Gastrocnemius medialis (tissue), 4 donors: ENCODE data around the gene PHACTR1.

Experiments
- POLR2A ChIP-seq, 2 donors: fragments of 450-650 bp; IDR thresholded peaks; one replicate each; pipeline ENCODE4 v1.6.1; 2017; ENCODE audit warnings: antibody characterized with exemption in 2 of 2, mild to moderate bottlenecking in 2 of 2, moderate library complexity in 2 of 2
- TF ChIP-seq, protein P1 (sequence below), 5 experiments: fragments of 450-650 bp in 3 of 5; fragments of 200-600 bp in 2 of 5; sonication (generic) in 2 of 5; IDR thresholded peaks in 4 of 5; conservative IDR thresholded peaks in 1 of 5; 1 replicate in 4 of 5; 2 replicates in 1 of 5; pipeline ENCODE4 v1.5.1; 2016 to 2019; ENCODE audit warnings: antibody characterized with exemption in 5 of 5, mild to moderate bottlenecking in 3 of 5, moderate library complexity in 3 of 5

GRCh38 chr6:13159300-13159699, 442.7 kb downstream of the PHACTR1 start:
- TF ChIP-seq, protein P1, sequence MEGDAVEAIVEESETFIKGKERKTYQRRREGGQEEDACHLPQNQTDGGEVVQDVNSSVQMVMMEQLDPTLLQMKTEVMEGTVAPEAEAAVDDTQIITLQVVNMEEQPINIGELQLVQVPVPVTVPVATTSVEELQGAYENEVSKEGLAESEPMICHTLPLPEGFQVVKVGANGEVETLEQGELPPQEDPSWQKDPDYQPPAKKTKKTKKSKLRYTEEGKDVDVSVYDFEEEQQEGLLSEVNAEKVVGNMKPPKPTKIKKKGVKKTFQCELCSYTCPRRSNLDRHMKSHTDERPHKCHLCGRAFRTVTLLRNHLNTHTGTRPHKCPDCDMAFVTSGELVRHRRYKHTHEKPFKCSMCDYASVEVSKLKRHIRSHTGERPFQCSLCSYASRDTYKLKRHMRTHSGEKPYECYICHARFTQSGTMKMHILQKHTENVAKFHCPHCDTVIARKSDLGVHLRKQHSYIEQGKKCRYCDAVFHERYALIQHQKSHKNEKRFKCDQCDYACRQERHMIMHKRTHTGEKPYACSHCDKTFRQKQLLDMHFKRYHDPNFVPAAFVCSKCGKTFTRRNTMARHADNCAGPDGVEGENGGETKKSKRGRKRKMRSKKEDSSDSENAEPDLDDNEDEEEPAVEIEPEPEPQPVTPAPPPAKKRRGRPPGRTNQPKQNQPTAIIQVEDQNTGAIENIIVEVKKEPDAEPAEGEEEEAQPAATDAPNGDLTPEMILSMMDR (IDR thresholded peaks at IDR 0.05 in 4 of 5, conservative IDR thresholded peaks at IDR 0.05 in 1 of 5), result no peak
- TF ChIP-seq POLR2A (IDR thresholded peaks at IDR 0.05), result no peak
